ENCODE results near the gene COPS8.
A peak's percentile ranks its signal among the peaks of the same experiment; 100 is the strongest.

Gene COPS8

GRCh38 chr2:237131749-237132533 is 46.3 kb downstream of the COPS8 start:
- no peak for DNase-seq (ENCODE audit: low spot score)

- no peak for DNase-seq (ENCODE audit: low spot score)
These were observed 47.1 kb downstream of the COPS8 start for GRCh38 chr2:237132799-237133198.

GRCh38 chr2:237134321-237135230 is 48.9 kb downstream of the COPS8 start:
- DNase-seq (ENCODE audit: low spot score) = no peak

GRCh38 chr2:237136824-237137223 is 51.1 kb downstream of the COPS8 start:
- no peak for DNase-seq (ENCODE audit: low spot score)

GRCh38 chr2:237137626-237138323 is 52.1 kb downstream of the COPS8 start:
- DNase-seq (ENCODE audit: low spot score) = no peak

GRCh38 chr2:237139123-237139675 is 53.5 kb downstream of the COPS8 start:
- DNase-seq (ENCODE audit: low spot score) = peak; percentile 25

GRCh38 chr2:237140689-237141285 is 55.1 kb downstream of the COPS8 start:
- no peak for DNase-seq (ENCODE audit: low spot score)

GRCh38 chr2:237141571-237142051 is 55.9 kb downstream of the COPS8 start:
- DNase-seq (ENCODE audit: low spot score) = peak; percentile 17

GRCh38 chr2:237143118-237143517 is 57.4 kb downstream of the COPS8 start:
- peak; percentile 22 for DNase-seq (ENCODE audit: low spot score)

- DNase-seq (ENCODE audit: low spot score) = no peak
These were observed 58.2 kb downstream of the COPS8 start for GRCh38 chr2:237143676-237144440.

GRCh38 chr2:237144516-237144915 is 58.8 kb downstream of the COPS8 start:
- DNase-seq (ENCODE audit: low spot score) = no peak

GRCh38 chr2:237147317-237147716 is 61.6 kb downstream of the COPS8 start:
- no peak for DNase-seq (ENCODE audit: low spot score)

- no peak for DNase-seq (ENCODE audit: low spot score)
These were observed 62.9 kb downstream of the COPS8 start for GRCh38 chr2:237148624-237149023.

- no peak for DNase-seq (ENCODE audit: low spot score)
These were observed 63.7 kb downstream of the COPS8 start for GRCh38 chr2:237149425-237149824.

Measured in left forelimb (tissue), 1 donor.